ENCODE measurements around the gene CAPN1. TPM values are rescaled to one million over a fixed set of nuclear protein-coding genes. Genes with fewer than 3 reads are reported as not detected.
A peak's percentile ranks its signal among the peaks of the same experiment; 100 is the strongest.

Gene CAPN1
- total RNA-seq, 1 donor from 2014 or later = 217 TPM

- no peak for TF ChIP-seq CTCF (IDR thresholded peaks at IDR 0.05; ENCODE audit: insufficient read depth, low read depth, low read length)
- no peak for TF ChIP-seq EZH2 (IDR thresholded peaks at IDR 0.05; ENCODE audit: insufficient read depth, low read length)
- H3K36me3 ChIP-seq (ENCODE audit: insufficient read depth, low read length) = peaks cover 3% of the 10 kb centered on the region
- Mint-ChIP-seq H3K27ac (ENCODE audit: unreplicated experiment) (no peak overlapping the region), H3K27me3 (ENCODE audit: low read depth, unreplicated experiment) (no peaks in the 10 kb centered on the region), H3K9me3 (ENCODE audit: unreplicated experiment) (no peaks in the 10 kb centered on the region), H3K36me3 (ENCODE audit: low read depth, unreplicated experiment) (peaks cover 14% of the 10 kb centered on the region), H3K4me3 (ENCODE audit: unreplicated experiment) (peak overlapping the region; percentile 99), H3K4me1 (ENCODE audit: low read depth, unreplicated experiment) (peaks cover 15% of the 10 kb centered on the region)
- no peaks in the 10 kb centered on the region for H3K9me3 ChIP-seq (ENCODE audit: insufficient read depth, low read depth, low read length)
- peaks cover 51% of the 10 kb centered on the region for H4K20me1 ChIP-seq (ENCODE audit: insufficient read depth, low read length)
- no peak overlapping the region for H3K27ac ChIP-seq (ENCODE audit: low read depth, low read length)
- no peak overlapping the region for H3K9ac ChIP-seq (ENCODE audit: low read length)
- no peak for DNase-seq (ENCODE audit: low read depth)
- H3K79me2 ChIP-seq (ENCODE audit: insufficient read depth, low read length) = peaks cover 38% of the 10 kb centered on the region
- H3K4me2 ChIP-seq (ENCODE audit: low read length) = peak overlapping the region; percentile 94
- H2AFZ ChIP-seq (ENCODE audit: low read depth, low read length) = no peak overlapping the region
- no peak overlapping the region for H3K4me3 ChIP-seq (ENCODE audit: insufficient read depth, low read depth, low read length)
- H3K27me3 ChIP-seq (ENCODE audit: insufficient read depth, low read length) = no peaks in the 10 kb centered on the region
- no peak for FAIRE-seq
- peaks cover 16% of the 10 kb centered on the region for H3K4me1 ChIP-seq (ENCODE audit: insufficient read depth, low read length)
Observed at GRCh38 chr11:65184146-65184545, 2.4 kb downstream of the CAPN1 start.

GRCh38 chr11:65185171-65185570 is 3.4 kb downstream of the CAPN1 start:
- no peak for TF ChIP-seq EZH2 (IDR thresholded peaks at IDR 0.05; ENCODE audit: insufficient read depth, low read length)
- TF ChIP-seq CTCF (IDR thresholded peaks at IDR 0.05; ENCODE audit: insufficient read depth, low read depth, low read length) = no peak
- H3K27ac ChIP-seq (ENCODE audit: low read depth, low read length) = no peak overlapping the region
- no peaks in the 10 kb centered on the region for H3K9me3 Mint-ChIP-seq (ENCODE audit: unreplicated experiment)
- H3K27me3 ChIP-seq (ENCODE audit: insufficient read depth, low read length) = no peaks in the 10 kb centered on the region
- H2AFZ ChIP-seq (ENCODE audit: low read depth, low read length) = no peak overlapping the region
- no peak overlapping the region for H3K4me3 Mint-ChIP-seq (ENCODE audit: unreplicated experiment)
- no peaks in the 10 kb centered on the region for H3K27me3 Mint-ChIP-seq (ENCODE audit: low read depth, unreplicated experiment)
- H3K36me3 Mint-ChIP-seq (ENCODE audit: low read depth, unreplicated experiment) = peaks cover 21% of the 10 kb centered on the region
- DNase-seq (ENCODE audit: low read depth) (no peak), FAIRE-seq (no peak)
- H3K4me3 ChIP-seq (ENCODE audit: insufficient read depth, low read depth, low read length) = no peak overlapping the region
- peaks cover 15% of the 10 kb centered on the region for H3K4me1 Mint-ChIP-seq (ENCODE audit: low read depth, unreplicated experiment)
- peaks cover 59% of the 10 kb centered on the region for H4K20me1 ChIP-seq (ENCODE audit: insufficient read depth, low read length)
- peaks cover 16% of the 10 kb centered on the region for H3K4me1 ChIP-seq (ENCODE audit: insufficient read depth, low read length)
- H3K9ac ChIP-seq (ENCODE audit: low read length) = no peak overlapping the region
- H3K36me3 ChIP-seq (ENCODE audit: insufficient read depth, low read length) = peaks cover 14% of the 10 kb centered on the region
- H3K27ac Mint-ChIP-seq (ENCODE audit: unreplicated experiment) = no peak overlapping the region
- no peak overlapping the region for H3K4me2 ChIP-seq (ENCODE audit: low read length)
- H3K79me2 ChIP-seq (ENCODE audit: insufficient read depth, low read length) = peaks cover 38% of the 10 kb centered on the region
- no peaks in the 10 kb centered on the region for H3K9me3 ChIP-seq (ENCODE audit: insufficient read depth, low read depth, low read length)

DNA sequence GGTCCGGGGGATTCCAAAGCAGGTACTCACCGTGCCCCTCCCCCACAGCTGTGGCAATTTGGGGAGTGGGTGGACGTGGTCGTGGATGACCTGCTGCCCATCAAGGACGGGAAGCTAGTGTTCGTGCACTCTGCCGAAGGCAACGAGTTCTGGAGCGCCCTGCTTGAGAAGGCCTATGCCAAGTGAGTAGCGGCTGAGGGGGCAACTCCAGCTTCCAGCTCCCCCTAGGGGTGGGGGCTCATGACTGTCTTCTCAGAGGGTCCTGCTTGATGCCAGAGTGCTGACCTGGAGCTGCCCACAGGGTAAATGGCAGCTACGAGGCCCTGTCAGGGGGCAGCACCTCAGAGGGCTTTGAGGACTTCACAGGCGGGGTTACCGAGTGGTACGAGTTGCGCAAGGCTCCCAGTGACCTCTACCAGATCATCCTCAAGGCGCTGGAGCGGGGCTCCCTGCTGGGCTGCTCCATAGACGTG is 4.2 kb downstream of the CAPN1 start:
- no peak for DNase-seq (ENCODE audit: low read depth)
- no peak for FAIRE-seq
- H3K4me3 Mint-ChIP-seq (ENCODE audit: unreplicated experiment) = no peak overlapping the region
- no peak overlapping the region for H3K27ac Mint-ChIP-seq (ENCODE audit: unreplicated experiment)
- H3K27me3 Mint-ChIP-seq (ENCODE audit: low read depth, unreplicated experiment) = no peaks in the 10 kb centered on the region
- no peaks in the 10 kb centered on the region for H3K9me3 Mint-ChIP-seq (ENCODE audit: unreplicated experiment)
- no peak overlapping the region for H3K27ac ChIP-seq (ENCODE audit: low read depth, low read length)
- no peak for TF ChIP-seq CTCF (IDR thresholded peaks at IDR 0.05; ENCODE audit: insufficient read depth, low read depth, low read length)
- TF ChIP-seq EZH2 (IDR thresholded peaks at IDR 0.05; ENCODE audit: insufficient read depth, low read length) = no peak
- H3K36me3 Mint-ChIP-seq (ENCODE audit: low read depth, unreplicated experiment) = peaks cover 24% of the 10 kb centered on the region
- H3K4me1 Mint-ChIP-seq (ENCODE audit: low read depth, unreplicated experiment) = peaks cover 15% of the 10 kb centered on the region
- no peak overlapping the region for H3K4me3 ChIP-seq (ENCODE audit: insufficient read depth, low read depth, low read length)
- H4K20me1 ChIP-seq (ENCODE audit: insufficient read depth, low read length) = peaks cover 59% of the 10 kb centered on the region
- peaks cover 13% of the 10 kb centered on the region for H3K4me1 ChIP-seq (ENCODE audit: insufficient read depth, low read length)
- no peaks in the 10 kb centered on the region for H3K9me3 ChIP-seq (ENCODE audit: insufficient read depth, low read depth, low read length)
- no peak overlapping the region for H2AFZ ChIP-seq (ENCODE audit: low read depth, low read length)
- H3K79me2 ChIP-seq (ENCODE audit: insufficient read depth, low read length) = peaks cover 36% of the 10 kb centered on the region
- no peaks in the 10 kb centered on the region for H3K27me3 ChIP-seq (ENCODE audit: insufficient read depth, low read length)
- H3K9ac ChIP-seq (ENCODE audit: low read length) = no peak overlapping the region
- peaks cover 19% of the 10 kb centered on the region for H3K36me3 ChIP-seq (ENCODE audit: insufficient read depth, low read length)
- no peak overlapping the region for H3K4me2 ChIP-seq (ENCODE audit: low read length)
